DMS 273 treated with DMSO at 0.1 percent for 48 hours (cell line): Measurements from ENCODE around the gene MBOAT1.

Experiments used
- DNase-seq: peaks from one replicate; lab custom pipeline; 2025; lab: John Stamatoyannopoulos, UW

Gene MBOAT1

DNA sequence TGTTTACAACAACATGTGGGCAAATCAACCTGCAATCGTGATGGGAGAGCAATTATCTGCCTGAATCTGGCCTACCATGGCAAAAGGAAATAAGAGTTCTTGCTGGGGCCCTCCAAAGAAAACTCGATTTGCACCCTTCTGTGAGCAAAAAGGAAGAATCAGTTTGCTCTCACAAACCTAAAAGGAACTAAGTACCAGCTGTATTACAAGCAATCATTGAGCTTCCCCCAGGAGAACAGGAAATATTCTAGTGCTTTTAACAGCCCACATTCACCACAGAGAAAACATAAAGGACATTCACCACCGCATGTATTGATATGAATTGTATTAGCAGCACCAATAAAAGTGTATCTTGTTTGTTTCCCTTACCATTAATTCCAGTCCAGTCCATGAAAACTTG, 75.0 kb downstream of the MBOAT1 start:
- DNase-seq, result no peak

DNA sequence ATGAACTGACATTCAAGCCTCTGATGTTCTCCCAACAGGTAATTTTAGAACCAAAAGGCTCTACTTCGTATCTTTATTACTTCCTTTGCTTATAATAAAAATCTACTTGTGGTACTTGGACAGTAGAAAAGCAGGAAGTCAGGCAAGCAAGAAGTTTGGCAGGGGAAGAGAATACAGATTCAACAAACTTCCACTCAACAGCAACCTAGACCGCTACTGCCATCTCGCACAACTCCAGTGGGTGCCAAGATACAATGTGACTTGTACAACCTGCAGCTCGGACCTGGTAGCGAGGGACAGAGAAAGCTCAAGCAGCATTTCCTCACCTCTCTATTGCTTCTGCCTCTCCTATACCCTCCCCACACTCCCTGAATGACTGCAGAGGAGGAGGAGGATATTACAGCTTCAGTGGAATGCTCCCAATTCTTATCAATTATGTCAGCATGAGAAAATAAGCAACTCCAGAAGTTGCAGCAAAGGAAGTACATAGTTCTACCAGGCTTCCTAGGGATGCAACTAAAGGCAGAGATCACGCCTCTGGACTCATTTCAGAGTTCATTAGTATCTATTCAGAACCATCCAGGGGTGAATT, 76.5 kb downstream of the MBOAT1 start:
- no peak for DNase-seq

DNA sequence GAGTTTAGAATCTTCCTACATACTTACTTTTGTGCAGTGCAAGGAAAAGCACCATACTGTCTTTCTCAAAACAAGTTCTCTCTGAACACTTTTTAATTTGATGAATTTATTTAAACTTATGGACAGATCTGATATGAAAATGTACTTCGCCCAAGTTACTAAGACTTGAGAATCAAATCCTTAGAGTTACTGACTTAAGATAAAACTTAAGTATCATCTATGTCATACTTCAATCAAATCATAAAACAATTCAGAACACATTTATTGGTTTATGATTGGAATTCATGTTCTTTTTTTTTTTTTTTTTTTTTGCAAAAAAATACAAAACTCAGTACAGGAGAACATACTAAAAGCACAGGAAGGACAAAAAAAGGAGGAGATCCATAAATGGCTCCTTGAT, 77.7 kb downstream of the MBOAT1 start:
- no peak for DNase-seq

DNA sequence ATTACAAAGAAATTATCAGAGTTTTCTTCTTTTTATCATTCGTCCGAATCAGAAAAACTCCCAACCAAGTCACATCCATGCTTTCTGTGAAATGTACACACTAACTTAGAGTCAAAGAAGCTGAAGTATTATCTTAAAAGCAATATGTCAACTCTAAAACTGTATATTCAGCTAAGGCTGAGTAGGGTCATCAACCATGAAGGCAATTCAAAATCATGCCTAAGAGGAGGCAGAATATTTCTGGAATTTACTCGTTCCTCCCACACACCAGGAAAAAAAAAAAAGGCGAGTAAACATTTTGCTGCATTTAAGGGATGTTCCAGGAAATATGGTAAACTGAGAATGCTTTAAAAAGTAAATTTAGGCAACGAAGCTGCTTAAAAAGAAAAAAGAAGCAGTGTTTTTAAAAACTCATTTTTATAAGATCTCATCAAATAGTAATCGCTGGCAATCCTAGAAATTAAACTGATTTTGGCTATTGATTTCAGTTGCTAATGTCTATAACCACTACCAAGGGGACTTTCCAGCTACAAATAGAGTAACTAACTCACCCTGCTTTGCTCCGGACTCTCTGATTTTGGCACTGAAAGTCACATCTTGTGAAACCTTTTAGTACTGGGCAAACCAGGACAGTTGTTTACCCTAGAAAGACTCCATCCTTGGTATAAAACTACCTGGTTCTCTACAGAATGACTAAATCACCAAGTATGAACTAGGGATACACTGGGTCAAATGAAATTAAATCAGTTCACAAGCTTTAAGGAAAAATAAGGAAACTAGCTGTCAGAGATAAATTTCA, 82.8 kb downstream of the MBOAT1 start:
- DNase-seq, result no peak

GRCh38 chr6:20128018-20128417, 84.3 kb downstream of the MBOAT1 start:
- DNase-seq, result no peak

DNA sequence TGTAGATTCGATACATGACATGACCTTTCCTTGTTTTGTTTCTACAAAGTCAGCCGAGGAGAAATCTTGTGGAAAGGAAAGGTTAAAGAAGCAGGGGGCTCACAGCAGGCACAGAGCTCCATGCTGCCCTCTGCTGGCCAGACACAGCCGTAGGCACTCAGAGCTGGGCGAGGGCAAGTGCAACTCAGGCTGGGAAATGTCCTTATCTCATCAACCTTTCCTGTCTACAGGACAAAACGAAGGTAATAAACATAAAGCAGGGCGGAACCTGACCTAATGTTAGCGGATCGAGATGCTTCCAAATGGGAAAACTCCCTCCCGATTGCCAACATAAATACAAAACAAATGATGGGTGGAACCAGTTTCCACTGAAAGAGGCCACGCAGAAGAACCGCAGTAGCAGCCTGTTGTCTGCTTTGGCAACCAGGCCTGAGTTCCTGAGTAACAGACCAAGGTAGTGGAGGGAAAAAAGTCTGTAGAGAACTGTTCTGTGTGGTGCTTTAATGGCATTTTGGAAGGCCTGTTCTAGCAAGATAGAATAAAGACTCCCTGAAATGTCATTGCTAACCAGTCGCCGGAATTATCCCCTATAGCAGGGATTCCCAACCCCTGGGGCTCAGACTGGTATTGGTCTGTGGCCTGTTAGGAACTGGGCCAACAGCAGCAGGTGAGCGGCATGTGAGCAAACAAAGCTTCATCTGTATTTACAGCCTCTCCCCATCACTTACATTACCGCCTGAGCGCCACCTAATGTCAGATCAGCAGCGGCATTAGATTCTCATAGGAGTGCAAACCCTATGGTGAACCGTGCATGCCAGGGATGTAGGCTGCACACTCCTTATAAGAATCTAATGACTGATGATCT, 85.2 kb downstream of the MBOAT1 start:
- peak; percentile 71 for DNase-seq

- DNase-seq, result no peak
Measured at GRCh38 chr6:20126102-20126752, 86.0 kb downstream of the MBOAT1 start.

DNA sequence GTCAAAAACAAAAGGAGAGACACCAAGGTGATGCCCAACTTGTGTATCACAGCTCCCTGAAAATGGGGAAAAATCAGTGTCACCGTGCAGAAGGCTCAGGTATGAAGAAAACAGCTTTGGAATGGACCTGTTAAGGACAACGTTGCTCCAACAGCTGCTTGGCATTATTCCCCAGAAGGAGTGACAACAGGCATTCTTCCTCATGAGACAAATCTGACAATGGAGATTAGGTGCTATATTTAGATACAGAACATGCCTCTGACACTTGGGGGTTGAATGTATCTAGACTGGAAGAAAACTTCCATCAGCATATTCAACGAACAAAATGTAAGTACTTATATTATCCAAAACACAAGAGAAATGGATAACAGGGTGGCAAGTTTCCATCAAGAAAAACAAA, 87.7 kb downstream of the MBOAT1 start:
- DNase-seq, result no peak

DNA sequence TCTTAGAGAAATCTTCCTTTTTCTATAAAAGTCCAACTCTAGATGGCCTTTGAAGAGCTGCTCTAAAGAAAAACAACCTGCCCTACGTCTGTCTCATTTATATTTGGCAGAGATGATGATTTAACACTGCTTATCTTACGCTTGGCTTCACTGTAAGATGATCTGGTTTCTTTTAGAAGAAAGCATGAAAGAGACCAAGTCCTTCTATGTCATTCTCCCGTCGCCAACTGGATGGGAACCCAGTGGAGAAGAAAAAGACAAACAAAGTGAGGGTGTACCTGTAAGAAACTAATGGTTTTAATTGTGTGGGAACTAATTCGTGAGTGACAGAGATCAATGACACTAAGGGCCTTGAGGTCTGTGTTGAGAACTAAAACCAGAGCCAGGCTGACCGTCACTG, 92.8 kb downstream of the MBOAT1 start:
- DNase-seq, result no peak

- no peak for DNase-seq
Measured at GRCh38 chr6:20118892-20119291, 93.4 kb downstream of the MBOAT1 start.

DNA sequence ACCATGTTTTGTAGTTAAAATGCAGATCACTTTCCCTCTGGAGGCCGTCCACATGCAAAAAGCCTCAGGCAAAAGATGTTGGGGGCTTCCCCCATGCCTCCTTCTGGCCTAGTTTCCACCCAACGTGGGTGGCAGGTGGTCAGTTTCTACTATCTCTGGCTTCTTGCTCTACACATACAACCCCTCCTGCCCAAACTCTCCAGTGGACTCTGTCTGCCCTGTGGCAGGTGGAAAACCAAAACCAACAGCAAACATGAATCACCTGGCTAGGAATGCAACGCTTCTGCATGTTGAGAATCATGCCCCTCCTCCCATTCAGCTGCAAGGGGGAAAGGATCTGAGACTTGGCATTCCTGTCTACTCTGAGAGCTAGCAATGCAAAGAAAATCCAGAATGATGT, 94.8 kb downstream of the MBOAT1 start:
- DNase-seq, result no peak

GRCh38 chr6:20116792-20117191, 95.5 kb downstream of the MBOAT1 start:
- DNase-seq, result no peak

- no peak for DNase-seq
Measured at GRCh38 chr6:20115246-20115980, 96.9 kb downstream of the MBOAT1 start.

DNA sequence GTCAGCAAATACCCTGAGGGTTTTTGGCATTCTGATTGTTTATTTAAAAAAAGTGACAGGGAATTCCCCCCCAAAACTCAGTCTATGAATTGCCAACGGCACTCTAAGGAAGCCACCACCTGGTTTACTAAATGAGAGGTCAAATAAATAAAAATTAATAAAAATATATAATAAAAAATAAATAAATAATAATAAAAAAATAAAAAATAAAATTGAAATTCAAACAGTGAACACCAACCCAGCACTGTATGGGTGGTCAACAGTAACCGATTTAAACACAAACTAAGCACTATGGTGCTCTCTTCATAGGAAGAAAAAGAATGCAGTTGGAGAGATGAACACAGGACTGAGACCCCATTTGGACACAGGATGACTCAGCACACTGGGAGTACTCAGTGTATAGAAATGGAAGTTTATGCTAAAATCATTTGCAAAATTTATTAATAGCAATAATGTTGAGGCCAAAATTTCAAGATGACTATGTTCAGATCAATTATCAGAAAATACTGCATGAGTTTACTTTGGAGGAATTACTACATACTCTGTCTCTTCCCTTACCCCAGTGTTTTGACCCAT, 98.5 kb downstream of the MBOAT1 start:
- DNase-seq, result no peak

GRCh38 chr6:20112841-20113240, 99.4 kb downstream of the MBOAT1 start:
- DNase-seq, result no peak

DNA sequence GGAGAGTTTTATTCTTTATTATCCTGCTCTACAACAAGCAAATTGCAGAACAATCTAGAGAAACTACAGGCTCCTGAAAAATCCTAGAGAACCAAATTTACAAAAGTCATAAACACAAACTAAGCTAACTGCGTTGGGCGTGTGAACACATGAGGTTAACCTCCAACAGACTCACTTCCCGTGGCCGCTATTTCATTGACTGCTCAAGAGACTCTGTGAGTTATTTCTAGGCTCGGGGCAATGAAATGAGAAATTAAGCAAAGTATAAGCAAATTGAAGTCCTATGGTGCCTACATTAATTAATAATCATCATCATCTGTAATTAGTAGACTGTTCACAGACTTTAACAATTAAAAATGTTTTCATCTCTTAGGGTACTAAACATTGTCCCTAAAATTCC, 100.0 kb downstream of the MBOAT1 start:
- DNase-seq, result no peak

DNA sequence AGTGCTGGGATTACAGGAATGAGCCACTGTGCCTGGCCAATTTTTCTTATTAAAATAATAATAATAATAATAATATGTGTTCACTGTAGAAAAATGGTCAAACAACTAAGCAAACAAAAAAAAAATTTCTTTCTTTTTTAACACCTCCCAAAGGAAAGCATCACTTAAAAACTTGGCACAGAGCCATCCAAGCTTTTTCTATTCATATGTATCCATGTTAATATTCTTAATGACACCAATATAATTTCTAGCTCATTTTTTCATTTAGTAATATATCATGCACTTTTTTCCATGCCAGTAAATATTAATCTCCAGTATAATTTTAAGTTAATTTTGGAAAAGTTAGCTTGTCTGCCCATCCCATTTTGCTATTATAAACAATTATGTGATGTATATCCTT, 101.8 kb downstream of the MBOAT1 start:
- no peak for DNase-seq

- DNase-seq, result no peak
Measured at GRCh38 chr6:20109526-20109925, 102.7 kb downstream of the MBOAT1 start.

- DNase-seq, result no peak
Measured at GRCh38 chr6:20105838-20106237, 106.4 kb downstream of the MBOAT1 start.

DNA sequence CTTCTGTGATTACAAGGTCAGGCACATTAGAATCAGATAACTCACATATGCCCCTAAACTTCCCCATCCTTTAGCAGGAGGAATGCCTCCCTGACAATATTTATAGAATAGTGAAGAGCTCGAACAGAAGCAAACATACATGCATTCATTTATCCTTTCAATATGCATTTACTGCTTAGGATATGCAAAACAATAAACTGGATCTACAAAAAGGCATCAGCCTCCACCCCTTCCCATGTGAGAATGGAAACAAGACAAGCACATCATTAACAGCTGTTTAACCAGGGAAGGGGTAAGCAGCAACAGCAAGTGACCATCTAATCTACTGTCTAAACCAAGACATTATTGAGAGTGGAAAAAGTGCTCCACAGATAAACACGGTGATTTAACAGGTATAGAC, 107.6 kb downstream of the MBOAT1 start:
- no peak for DNase-seq

GRCh38 chr6:20102397-20103073, 109.7 kb downstream of the MBOAT1 start:
- no peak for DNase-seq
